Hematopoietic multipotent progenitor cell (in vitro differentiated cells): Measurements from ENCODE around the gene NDUFB5. TPM values are rescaled to one million over a fixed set of nuclear protein-coding genes. Genes with fewer than 3 reads are reported as not detected.
A peak's percentile ranks its signal among the peaks of the same experiment; 100 is the strongest.
"Not testable (repeated sequence)": the region's sequence is repeated elsewhere in the genome, so short reads cannot be mapped to it uniquely, and the experiment has no call there.

Source experiments
- DNase-seq, 3 donors: peaks; one replicate each; pipeline ENCODE4 v3.0.0-alpha.2; 2011 to 2015; ENCODE audit warnings: low read depth in 2 of 3, low spot score in 2 of 3
- total RNA-seq: library from RNA; depleted of rRNA; stranded (reverse); fragments of >200 nt; gene quantifications from one replicate; pipeline ENCODE4 v1.2.3, GENCODE V29; 2012

Gene NDUFB5
- total RNA-seq, 1 donor, result 20.7 TPM

DNA sequence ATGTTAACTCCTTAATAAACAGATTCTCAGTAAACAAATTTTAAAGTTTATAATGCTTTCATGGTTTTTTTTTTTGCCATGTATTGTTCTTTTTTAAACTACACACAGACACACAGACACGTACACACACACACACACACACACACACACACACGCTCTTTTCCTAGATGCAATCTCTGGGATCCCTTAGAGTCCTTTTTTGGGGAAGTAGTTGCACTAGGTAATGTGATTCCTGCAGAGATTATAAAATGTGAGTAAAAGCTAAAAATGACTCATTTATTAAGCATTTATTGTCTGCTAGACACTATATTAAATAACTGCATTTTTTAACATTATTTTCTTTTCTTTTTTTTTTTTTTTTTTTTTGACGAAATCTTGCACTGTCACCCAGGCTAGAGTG is 19.9 kb downstream of the NDUFB5 start:
- no peak for DNase-seq

- DNase-seq, result no peak
These were observed 26.3 kb downstream of the NDUFB5 start for GRCh38 chr3:179630753-179631451.

- DNase-seq, result no peak
These were observed 35.9 kb downstream of the NDUFB5 start for GRCh38 chr3:179640469-179640868.

- DNase-seq, result no peak
These were observed 38.3 kb downstream of the NDUFB5 start for GRCh38 chr3:179642871-179643270.

DNA sequence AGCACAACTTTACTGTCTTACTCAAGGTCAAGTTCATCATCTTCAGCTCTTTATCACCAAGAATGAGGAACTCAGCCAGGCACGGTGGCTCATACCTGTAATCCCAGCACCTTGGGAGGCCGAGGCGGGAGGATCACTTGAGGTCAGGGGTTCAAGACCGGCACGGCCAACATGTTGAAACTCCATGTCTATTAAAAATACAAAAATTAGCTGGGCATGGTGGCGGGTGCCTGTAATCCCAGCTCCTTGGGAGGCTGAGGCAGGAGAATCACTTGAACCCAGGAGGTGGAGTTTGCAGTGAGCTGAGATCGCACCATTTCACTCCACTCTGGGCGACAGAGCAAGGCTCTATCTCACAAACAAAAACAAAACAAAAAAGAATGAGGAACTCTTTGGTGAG is 39.2 kb downstream of the NDUFB5 start:
- not testable (repeated sequence) for DNase-seq

DNA sequence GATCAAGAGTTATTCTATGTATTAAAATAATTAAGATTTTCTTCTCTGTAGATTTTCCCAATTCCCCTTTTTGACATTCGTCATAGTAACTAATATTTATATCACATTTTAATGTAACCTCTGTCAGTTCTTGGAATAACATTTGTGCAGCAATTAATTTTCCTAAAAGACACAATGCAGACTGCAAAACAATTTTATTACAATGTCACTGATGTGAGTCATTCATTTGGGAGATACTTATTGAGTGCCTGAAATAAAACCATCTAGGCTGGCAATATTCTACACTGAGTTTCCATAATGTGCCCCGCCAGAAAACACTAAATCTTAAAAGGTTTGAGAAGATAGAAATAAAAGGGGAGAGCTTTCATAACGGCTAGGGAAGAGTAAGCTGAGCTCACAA is 41.6 kb downstream of the NDUFB5 start:
- no peak for DNase-seq

DNA sequence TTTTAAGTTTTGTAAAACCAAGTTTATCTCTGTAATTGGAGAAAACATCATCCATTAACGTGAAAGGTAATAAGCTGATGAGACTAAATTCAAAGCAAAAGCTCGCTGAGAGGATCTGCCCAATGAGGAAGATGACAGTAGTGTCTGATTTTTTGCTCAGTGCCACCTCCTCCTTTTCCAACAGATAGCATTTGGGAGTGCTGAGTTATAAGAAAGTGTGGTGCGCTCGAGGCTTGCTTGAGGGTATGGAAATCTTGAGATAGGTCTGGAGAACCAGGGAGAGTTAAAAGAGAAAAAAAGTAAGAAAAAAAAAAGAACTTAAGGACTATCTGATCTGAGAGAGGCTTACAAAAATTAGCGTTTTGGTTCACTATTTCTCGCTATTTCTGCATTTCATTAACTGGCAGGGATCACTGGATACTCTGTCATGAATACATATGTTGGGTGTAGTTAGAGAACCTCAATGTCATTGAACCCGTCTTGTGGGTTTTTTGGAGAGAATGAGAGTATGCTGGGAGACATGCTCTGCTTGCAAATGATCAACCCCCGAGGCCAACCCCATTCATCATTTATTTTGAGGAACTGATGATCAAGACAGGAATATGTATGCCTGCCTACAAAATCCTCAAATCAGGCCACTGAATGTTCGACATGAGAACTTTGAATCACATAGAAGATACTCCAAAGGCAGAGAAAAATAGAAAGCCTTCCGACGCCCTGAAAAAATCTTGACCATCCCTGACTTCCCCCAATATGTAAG is 47.3 kb downstream of the NDUFB5 start:
- peak in 2 of 3 donors; percentile 21 to 39 for DNase-seq

- DNase-seq, result peak; percentile 37 to 81 (median 76)
These were observed 48.0 kb downstream of the NDUFB5 start, which contains the start of gene USP13 for GRCh38 chr3:179652447-179653095. Gene USP13, plus strand, starts transcription at chr3:179653040. Its CDS starts 186 bp downstream, at chr3:179653226.

GRCh38 chr3:179653096-179653797 is 48.7 kb downstream of the NDUFB5 start:
- DNase-seq, result peak; percentile 44 to 71 (median 69)

GRCh38 chr3:179655236-179655635 is 50.6 kb downstream of the NDUFB5 start:
- DNase-seq, result no peak

GRCh38 chr3:179658606-179659005 is 54.0 kb downstream of the NDUFB5 start:
- no peak for DNase-seq

DNA sequence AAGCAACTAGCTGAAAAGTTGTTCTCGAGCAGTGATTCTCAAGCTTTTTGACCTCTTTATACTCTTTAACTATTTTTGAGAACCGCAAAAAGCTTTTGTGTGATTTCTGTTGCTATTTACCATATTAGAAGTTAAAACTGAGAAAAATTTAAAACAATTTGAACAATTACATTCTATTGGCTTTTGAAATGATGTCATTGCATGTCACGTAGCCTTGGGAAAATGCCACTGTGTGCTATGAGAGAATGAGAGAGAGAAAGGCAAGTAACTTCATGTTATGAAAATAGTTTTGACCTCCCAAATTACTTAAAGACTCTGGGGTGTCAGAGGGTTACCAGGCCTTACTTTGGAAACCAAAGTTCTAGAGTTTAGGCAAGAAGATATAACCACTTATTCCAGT is 56.3 kb downstream of the NDUFB5 start:
- DNase-seq, result no peak

- DNase-seq, result no peak
These were observed 57.2 kb downstream of the NDUFB5 start for GRCh38 chr3:179661777-179662176.

DNA sequence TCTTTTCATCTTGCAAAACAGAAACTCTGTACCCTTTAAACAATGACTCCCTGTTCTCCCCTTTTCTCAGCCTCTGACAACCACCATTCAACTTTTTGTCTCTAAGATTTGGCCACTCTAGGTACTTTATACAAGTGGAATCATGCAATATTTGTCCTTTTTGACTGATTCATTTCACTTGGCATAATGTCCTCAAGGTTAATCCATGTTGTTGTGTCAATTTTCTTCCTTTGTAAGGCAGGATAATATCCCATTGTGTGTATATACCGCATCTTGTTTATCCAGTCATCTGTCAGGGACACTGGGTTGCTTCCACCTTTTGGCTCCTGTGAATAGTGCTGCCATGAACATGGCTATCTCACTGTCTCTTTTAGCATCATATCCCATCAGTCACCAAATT is 58.5 kb downstream of the NDUFB5 start:
- no peak for DNase-seq

DNA sequence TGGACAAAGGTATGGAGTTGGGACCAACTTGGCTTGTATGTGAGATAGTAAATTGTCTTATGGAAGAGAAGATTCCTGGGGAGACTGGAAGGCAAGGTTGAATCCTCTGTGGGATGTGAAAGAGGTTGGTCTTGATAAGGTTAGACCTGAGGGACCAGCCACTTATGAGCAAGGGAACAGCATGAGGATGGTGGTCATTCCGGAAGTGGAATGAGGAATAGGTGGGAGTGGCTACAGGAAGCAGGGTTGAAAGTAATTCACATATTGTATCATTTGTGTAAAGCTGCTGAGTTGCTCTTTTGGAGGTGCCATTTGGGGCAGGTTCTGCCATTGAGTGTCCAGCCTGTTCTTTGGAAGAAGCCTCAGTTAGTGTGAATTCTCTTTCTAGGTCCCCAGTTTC is 61.4 kb downstream of the NDUFB5 start:
- DNase-seq, result no peak

DNA sequence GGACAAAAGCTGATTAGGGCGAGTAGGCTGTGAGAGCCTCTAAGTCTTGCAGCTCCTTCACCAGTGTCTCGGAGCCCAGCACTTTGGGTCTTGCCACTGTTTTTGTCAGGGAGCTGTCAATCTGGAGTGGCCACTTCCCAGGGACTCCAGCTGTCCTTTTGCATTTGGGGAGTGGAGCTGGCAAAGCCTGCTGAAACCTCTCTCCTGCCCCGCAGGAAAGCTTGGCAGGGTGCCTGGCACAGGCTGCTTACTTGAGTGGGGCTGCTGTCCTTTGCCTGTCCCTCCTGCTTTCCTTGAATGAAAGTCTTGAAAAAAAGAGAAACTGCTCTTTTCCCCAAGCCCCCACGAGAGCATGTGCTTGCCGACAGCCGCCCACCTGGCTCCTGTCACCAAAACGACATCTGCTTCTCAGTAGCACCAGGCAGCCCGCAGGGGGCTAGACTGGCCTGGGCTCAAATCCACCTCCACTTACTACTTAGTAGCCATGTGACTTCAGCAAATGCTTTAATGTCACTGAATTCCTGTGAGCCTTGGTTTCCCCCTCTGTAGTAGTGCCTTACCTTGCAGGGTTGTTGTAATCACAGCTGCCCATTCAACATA is 61.9 kb downstream of the NDUFB5 start:
- no peak for DNase-seq

- DNase-seq, result no peak
These were observed 63.8 kb downstream of the NDUFB5 start for GRCh38 chr3:179668429-179668828.

DNA sequence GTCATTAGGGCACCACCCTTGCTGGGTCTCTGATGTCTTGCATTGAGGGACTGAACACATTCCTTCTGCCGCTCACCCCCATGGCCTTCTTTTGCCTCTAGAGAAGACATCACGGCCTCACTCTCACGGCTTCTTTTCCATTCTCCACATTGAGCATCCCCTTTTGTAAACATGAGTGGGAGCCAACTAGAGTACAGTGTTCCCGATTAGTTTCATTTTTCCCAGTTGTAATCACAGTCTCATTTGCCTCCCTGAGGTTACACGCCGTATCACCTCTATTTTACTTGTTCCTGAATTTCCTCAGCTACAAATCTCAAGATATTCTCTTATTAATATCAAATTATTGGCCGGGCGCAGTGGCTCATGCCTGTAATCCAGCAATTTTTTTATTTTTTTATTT is 65.7 kb downstream of the NDUFB5 start:
- no peak for DNase-seq

DNA sequence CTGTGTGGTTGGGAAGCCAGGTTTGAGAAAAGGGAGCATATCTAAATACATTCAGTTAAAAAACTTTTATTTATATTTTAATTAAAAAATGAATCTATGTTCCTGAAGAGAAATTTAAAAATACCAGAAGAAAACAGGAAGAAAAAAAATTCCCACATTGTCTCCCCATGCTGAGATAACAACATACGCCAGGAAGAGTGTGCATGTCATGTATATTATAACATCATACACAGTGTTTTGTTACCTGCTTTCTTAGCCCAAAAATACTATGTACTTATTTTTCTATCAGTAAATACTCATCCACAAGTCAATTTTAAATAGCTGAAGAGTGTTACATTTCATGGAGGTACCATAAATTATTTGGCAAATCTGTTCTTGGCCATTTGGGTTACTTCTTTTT is 66.7 kb downstream of the NDUFB5 start:
- DNase-seq, result no peak

GRCh38 chr3:179671747-179672242 is 67.2 kb downstream of the NDUFB5 start:
- DNase-seq, result no peak
